Measurements from ENCODE around the gene HAUS1. TPM values are rescaled to one million over a fixed set of nuclear protein-coding genes. Genes with fewer than 3 reads are reported as not detected.
"Not testable (repeated sequence)": the region's sequence is repeated elsewhere in the genome, so short reads cannot be mapped to it uniquely, and the experiment has no call there.

Gene HAUS1
- total RNA-seq, 1 donor from 2014 or later = 51.3 TPM

- DNase-seq (ENCODE audit: low read depth) = no peak
Measured at GRCh38 chr18:46156124-46156745, 52.0 kb downstream of the HAUS1 start.

DNA sequence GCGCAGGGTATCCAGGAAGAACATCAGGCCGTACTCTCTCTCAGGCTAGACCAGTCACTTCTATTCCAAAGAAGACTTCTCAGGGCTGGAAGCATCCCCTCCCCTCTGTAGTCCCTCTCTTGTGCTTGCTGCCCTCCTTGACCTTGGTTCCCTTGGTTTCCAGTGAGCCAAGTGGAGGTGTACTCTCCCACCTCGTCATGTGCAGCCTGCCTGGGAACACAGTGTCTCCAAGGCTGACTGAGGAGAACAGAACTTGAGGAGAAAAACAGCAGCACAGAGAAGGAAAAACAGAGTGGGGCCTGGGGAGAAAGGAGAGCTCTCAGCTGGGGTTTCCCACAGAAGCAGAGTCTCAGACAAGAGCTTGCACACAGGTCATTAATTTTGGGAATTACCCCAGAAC lies 52.7 kb downstream of the HAUS1 start:
- no peak for DNase-seq (ENCODE audit: low read depth)

GRCh38 chr18:46158499-46158898 lies 54.3 kb downstream of the HAUS1 start:
- peak; percentile 26 for DNase-seq (ENCODE audit: low read depth)

DNA sequence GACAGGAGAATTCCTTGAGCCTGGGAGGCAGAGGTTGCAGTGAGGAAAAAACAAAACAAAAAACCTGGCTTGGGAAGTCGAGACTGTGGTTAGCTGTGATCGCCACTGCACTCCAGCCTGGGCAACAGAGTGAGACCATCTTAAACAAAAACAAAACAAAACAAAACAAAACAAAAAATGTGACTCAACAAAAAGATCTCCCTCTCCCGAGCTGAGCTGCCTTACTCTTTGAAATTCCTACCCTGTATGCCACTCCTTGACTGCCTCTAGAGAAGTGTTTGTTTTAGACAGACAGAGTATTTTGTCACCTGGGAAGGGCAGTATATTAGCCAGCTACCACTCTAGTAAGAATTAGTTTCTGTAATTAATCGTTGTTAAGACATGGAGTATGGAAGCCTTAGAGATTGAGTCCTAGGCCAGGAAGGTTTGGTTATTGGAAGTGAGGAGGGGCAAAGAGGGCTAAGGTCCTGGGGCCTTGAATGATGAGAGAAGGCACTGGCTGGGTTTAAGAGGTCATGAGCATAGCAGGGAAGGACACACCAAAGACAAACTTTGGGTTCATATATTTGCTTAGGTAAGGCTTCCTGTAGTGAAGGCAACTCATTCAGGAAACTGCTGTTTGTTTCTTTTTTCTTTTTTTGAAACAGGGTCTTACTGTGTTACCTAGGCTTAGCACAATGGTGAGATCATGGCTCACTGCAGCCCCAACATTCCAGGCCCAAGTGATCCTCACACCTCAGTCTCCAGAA lies 56.0 kb downstream of the HAUS1 start:
- peak; percentile 75 for DNase-seq (ENCODE audit: low read depth)

DNA sequence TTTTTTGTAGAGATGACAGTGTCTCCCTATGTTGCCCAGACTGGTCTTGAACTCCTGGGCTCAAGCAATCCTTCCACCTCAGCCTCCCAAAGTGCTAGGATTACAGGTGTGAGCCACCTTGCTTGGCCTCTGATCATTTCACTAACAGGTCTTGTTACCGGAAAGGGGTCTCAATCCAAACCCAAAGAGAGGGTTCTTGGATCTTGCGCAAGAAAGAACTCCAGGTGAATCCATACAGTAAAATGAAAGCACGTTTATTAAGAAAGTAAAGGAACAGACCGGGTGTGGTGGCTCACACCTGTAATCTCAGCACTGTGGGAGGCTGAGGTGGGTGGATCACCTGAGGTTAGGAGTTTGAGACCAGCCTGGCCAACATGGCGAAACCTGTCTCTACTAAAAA lies 56.7 kb downstream of the HAUS1 start:
- DNase-seq (ENCODE audit: low read depth) = not testable (repeated sequence)

DNA sequence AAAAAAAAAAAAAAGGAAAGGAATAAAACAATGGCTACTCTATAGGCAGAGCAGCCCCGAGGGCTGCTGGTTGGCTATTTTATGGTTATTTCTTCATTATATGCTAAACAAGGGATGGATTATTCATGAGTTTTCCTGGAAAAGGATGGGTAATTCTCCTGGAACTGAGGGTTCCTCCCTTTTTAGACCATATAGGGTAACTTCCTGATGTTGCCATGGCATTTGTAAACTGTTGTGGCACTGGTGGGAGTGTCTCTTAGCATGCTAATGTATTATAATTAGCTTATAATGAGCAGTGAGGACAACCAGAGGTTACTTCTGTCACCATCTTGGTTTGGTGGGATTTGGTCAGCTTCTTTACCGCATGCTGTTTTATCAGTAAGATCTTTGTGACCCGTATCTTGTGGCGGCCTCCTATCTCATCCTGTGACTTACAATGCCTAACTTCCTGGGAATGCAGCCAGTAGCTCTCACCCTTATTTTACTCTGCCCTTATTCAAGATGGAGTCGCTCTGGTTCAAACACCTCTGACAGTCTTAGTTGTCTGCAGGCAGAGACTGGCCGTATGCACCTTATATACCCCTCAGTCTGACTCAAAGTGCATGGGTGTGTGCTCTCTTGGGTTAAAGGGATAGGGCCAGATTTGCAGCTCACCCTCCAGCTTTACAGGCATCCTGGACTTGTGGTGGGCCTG lies 57.7 kb downstream of the HAUS1 start:
- DNase-seq (ENCODE audit: low read depth) = no peak

DNA sequence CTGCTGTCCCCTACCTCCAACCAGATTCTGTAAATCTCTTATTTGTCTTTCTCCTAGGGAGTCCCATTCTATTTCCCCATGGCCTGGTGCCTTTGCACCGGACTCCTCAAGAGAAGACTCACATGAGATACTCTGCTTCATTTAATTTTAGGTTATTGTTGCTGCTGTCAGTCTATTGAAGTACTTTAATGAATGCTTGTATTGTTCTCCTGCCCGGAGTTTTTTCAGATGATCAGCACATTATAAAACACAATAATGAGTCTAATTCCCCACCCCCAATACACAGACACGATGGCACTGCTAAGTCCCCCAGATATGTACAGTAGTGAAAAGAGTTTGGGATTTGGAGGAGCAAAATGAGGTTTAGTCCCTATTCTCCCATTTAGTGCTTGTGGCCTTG lies 58.9 kb downstream of the HAUS1 start:
- no peak for DNase-seq (ENCODE audit: low read depth)

DNA sequence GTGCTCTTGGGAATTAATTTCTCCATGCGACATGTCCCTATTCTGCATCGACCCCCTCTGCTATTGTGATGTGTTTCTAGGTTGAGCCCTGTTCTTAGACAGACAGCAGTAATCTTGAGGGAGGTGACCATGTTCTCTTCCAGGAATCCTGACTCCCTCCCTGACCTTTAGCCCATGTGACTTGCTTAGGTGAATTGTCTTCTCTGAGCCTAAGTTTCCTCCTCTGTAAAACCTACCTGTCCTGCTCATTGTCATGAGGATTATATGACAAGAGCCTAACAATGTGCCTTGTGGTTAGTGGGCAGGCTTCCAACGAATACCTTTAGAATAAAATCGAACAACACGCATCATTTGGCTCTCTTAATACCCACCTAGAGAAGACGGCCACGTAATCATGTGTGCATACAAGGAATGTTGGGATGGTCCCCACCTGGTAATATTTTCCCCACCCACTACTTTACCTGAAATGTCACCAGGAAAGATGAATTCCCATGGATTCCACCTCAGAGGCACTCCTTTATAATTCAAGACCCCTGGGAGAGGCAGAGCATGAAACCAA lies 59.8 kb downstream of the HAUS1 start:
- DNase-seq (ENCODE audit: low read depth) = no peak

DNA sequence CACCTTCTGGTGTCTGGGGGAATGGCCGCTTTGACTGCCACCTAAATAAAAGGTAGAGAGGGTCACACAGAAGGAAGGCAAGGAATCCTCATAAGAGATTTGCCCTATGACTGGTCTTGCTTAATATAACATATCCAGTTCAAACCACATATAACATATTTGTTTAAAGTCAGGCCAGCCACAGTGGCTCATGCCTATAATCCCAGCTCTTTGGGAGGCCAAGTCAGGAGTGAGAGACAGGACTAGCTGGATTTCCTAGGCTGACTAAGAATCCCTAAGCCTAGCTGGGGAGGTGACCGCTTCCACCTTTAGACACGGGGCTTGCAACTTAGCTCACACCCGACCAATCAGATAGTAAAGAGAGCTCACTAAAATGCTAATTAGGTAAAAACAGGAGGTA lies 60.3 kb downstream of the HAUS1 start:
- not testable (repeated sequence) for DNase-seq (ENCODE audit: low read depth)

DNA sequence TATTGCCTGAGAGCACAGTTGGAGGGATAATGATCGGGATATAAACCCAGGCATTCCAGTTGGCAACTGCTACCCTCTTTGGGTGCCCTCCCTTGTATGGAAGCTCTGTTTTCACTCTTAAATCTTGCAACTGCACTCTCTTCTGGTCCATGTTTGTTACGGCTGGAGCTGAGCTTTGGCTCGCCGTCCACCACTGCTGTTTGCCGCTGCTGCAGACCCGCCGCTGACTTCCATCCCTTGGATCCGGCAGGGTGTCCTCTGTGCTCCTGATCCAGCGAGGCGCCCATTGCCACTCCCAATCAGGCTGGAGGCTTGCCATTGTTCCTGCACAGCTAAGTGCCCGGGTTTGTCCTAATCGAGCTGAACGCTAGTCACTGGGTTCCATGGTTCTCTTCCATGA lies 60.7 kb downstream of the HAUS1 start:
- DNase-seq (ENCODE audit: low read depth) = no peak

DNA sequence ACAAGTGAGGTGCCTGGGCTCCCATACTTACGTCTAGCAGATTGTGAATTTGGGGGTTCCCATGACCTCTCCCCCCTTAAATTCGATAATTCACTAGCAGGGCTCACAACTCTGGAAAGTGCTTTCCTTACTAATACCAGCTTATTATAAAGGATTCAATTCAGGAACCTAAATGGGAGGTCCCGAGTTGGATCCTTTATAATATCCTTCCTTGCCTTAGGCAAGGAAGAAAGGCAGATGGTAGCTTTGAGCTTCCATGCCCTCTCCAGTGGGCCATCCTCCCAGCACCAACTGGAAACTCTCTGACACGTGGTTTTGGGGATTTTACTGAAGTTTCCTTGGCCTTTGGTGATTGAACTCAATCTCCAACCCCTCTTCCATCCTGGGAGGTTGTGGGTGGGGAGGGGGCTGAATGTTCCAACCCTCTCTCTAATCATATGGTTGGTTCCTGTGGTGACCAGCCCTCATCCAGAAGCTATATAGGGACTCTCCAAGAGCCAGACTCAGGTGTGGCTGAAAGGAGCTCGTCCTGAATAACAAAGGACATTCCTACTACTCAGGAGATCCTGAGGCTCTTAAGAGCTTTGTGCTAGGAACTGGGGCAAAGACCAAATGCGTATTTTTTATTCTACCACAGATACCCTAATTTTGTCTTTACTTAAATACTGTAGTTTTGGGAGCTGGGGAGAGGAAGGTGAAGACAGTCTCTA lies 62.2 kb downstream of the HAUS1 start:
- no peak for DNase-seq (ENCODE audit: low read depth)

DNA sequence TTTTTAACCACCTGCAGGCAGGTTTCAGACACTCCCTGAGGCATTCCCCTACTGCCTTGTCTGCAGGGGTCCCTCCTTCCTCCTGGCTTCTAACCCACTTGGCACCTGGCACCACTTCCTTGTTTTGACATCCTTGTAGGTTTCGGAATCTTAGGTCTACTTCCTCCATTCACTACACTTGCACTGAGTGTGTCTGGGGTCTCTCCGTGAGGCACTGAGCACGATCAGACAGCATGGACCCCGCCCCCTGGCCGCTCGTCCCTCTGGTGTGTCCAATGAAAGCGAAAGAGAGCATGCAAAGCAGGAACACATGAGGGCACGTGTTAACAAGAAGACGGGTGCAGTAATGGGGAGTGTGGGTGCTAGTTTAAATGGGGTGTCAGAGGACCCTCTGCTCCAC lies 63.8 kb downstream of the HAUS1 start:
- no peak for DNase-seq (ENCODE audit: low read depth)

- peak; percentile 89 for DNase-seq (ENCODE audit: low read depth)
Measured at GRCh38 chr18:46169464-46169941, 65.3 kb downstream of the HAUS1 start.

DNA sequence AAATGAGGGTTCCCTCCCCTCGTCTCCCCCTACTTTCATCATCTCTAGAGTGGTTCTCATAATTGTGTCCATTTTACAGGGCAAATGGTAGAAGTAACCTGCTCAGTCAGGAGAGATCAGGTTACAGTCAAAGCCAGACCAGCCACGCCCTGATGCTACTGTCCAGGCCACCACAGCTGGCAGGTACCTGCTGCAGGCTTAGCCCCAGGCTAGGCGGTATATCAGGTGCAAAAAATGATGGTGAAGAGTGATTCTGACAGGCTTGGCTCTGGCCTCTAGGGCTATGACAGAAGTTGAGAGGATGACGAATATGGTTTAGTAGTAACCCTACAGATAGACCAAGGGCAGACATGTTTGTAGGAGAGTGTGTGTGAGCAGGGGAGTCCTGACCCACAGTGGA lies 67.1 kb downstream of the HAUS1 start:
- no peak for DNase-seq (ENCODE audit: low read depth)

GRCh38 chr18:46173393-46174341 lies 69.5 kb downstream of the HAUS1 start:
- peak; percentile 75 for DNase-seq (ENCODE audit: low read depth)

GRCh38 chr18:46174342-46175041 lies 70.3 kb downstream of the HAUS1 start:
- no peak for DNase-seq (ENCODE audit: low read depth)

DNA sequence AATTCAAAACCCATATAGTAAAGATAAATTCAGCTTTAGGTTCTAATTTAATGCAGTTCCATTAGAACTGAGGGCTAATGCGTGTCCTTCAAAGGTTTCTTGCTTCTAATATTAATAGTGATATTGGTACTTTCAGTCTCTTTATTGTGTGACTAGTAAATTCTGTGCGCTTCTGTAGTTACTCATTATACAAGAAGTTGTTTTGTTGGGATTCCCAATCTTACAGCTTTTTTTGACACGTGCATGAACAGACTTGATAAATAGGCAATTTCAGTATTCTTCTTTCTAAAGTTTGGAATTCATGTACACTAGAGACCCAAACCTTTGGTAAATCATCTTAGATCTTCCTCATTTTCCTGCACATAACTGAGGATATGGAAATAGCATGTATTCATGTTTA lies 71.8 kb downstream of the HAUS1 start:
- no peak for DNase-seq (ENCODE audit: low read depth)

Measured in renal cortical epithelial cell (primary cell).